B cell (primary cell): ENCODE measurements around the gene SNAPC5. TPM values are rescaled to one million over a fixed set of nuclear protein-coding genes. Genes with fewer than 3 reads are reported as not detected.

Experiments used
- ATAC-seq: fragments of 200-7000 bp; cut with Tn5 transposase; one replicate; pipeline ENCODE4 v1.10.0; 2021; ENCODE audit warnings: low read depth, mild to moderate bottlenecking, moderate number of reproducible peaks, moderate library complexity
- CTCF ChIA-PET: fragments of 350-600 bp; sonication (Branson Sonifier 250); formaldehyde crosslinking; loops from one replicate; lab custom pipeline; 2021; ENCODE audit warnings: antibody characterized with exemption, inconsistent platforms; lab: Charles Lee
- POLR2A ChIA-PET: fragments of 350-600 bp; sonication (Branson Sonifier 250); formaldehyde crosslinking; loops from one replicate; lab custom pipeline; 2021; ENCODE audit warnings: antibody characterized with exemption; lab: Charles Lee
- DNase-seq: peaks from one replicate; pipeline ENCODE4 v3.0.0; 2013
- H2AFZ ChIP-seq: 2 replicates; pipeline ENCODE4 v1.6.1; 2012; ENCODE audit warnings: mild to moderate bottlenecking, low read depth, low read length; ENCODE audit not compliant: insufficient read depth, poor library complexity, severe bottlenecking
- H3K27ac ChIP-seq, 2 donors: 1 replicate in 1 of 2; 2 replicates in 1 of 2; pipeline ENCODE4 v1.5.1; 2012 to 2013; ENCODE audit warnings: low read length in 2 of 2, mild to moderate bottlenecking in 2 of 2, moderate library complexity in 1 of 2
- H3K27me3 ChIP-seq, 4 experiments: fragments of 200-600 bp in 1 of 4; sonication (generic) in 1 of 4; replicated peaks in 1 of 4; 1 replicate in 2 of 4; 2 replicates in 2 of 4; pipeline versions ENCODE4 v1.6.1 to v1.7.0; 2013 to 2016; ENCODE audit warnings: low read length in 3 of 4, mild to moderate bottlenecking in 2 of 4, mixed read lengths in 1 of 4, moderate library complexity in 1 of 4; ENCODE audit not compliant: insufficient read depth in 4 of 4, control insufficient read depth in 3 of 4; ENCODE audit errors: control extremely low read depth in 1 of 4
- H3K36me3 ChIP-seq, 2 experiments: replicated peaks in 1 of 2; 1 replicate in 1 of 2; 2 replicates in 1 of 2; pipeline versions ENCODE4 v1.6.1 to v1.7.1; 2013; ENCODE audit warnings: low read length in 1 of 2; ENCODE audit not compliant: insufficient read depth in 2 of 2, control insufficient read depth in 1 of 2; ENCODE audit errors: control extremely low read depth in 1 of 2, extremely low read depth in 1 of 2
- H3K4me1 ChIP-seq, 2 donors: fragments of 200-600 bp in 1 of 2; sonication (generic) in 1 of 2; 1 replicate in 1 of 2; 2 replicates in 1 of 2; pipeline versions ENCODE4 v1.5.1 to v1.6.1; 2013 to 2017; ENCODE audit warnings: low read length in 2 of 2; ENCODE audit not compliant: control insufficient read depth in 2 of 2, insufficient read depth in 2 of 2
- H3K4me2 ChIP-seq: replicated peaks from 2 replicates; pipeline ENCODE3; 2012; ENCODE audit warnings: mild to moderate bottlenecking, low read depth, low read length; ENCODE audit not compliant: poor library complexity, severe bottlenecking
- H3K4me3 ChIP-seq, 5 experiments: fragments of 200-600 bp in 1 of 5; sonication (generic) in 1 of 5; 1 replicate in 3 of 5; 2 replicates in 2 of 5; pipeline versions ENCODE4 v1.5.1 to v1.7.0; 2011 to 2016; ENCODE audit warnings: low read length in 4 of 5, mild to moderate bottlenecking in 4 of 5, low read depth in 2 of 5, control low read depth in 1 of 5, moderate library complexity in 1 of 5; ENCODE audit not compliant: insufficient read depth in 1 of 5; ENCODE audit errors: control extremely low read depth in 1 of 5, extremely low read depth in 1 of 5
- H3K79me2 ChIP-seq: fragments of 200-600 bp; sonication (generic); one replicate; pipeline ENCODE4 v1.6.0; 2016; ENCODE audit warnings: low read length; ENCODE audit not compliant: control insufficient read depth, insufficient read depth
- H3K9ac ChIP-seq: fragments of 200-600 bp; sonication (generic); 2 replicates; pipeline ENCODE4 v1.6.1; 2017; ENCODE audit warnings: mild to moderate bottlenecking, low read length, moderate library complexity
- H3K9me3 ChIP-seq, 3 donors: one replicate each; pipeline versions ENCODE4 v1.6.1 to v1.7.1; 2013; ENCODE audit warnings: low read length in 2 of 3; ENCODE audit not compliant: control insufficient read depth in 2 of 3, insufficient read depth in 1 of 3; ENCODE audit errors: control extremely low read depth in 1 of 3
- H4K20me1 ChIP-seq: 2 replicates; pipeline ENCODE4 v1.6.0; 2012; ENCODE audit warnings: mild to moderate bottlenecking, low read length; ENCODE audit not compliant: insufficient read depth, control insufficient read depth, poor library complexity, severe bottlenecking
- H3K27ac Mint-ChIP-seq: one replicate; pipeline ENCODE4 v1.8.0; 2021; ENCODE audit warnings: mixed read lengths
- H3K27me3 Mint-ChIP-seq: one replicate; pipeline ENCODE4 v1.8.0; 2021; ENCODE audit warnings: mixed read lengths
- H3K4me1 Mint-ChIP-seq: one replicate; pipeline ENCODE4 v1.8.0; 2021; ENCODE audit warnings: mixed read lengths
- H3K4me3 Mint-ChIP-seq: one replicate; pipeline ENCODE4 v1.8.0; 2021; ENCODE audit warnings: mixed read lengths
- H3K9me3 Mint-ChIP-seq: one replicate; pipeline ENCODE4 v1.8.0; 2022; ENCODE audit warnings: mixed read lengths; ENCODE audit not compliant: insufficient read depth
- CTCF ChIP-seq: fragments of 200-600 bp; IDR thresholded peaks from one replicate; pipeline ENCODE4 v1.8.0; 2022; ENCODE audit warnings: antibody characterized with exemption, mild to moderate bottlenecking
- EZH2 ChIP-seq: IDR thresholded peaks from 2 replicates; pipeline ENCODE4 v1.6.1; 2012; ENCODE audit warnings: borderline replicate concordance, low read depth, mild to moderate bottlenecking, moderate library complexity, low read length; ENCODE audit not compliant: insufficient read depth, poor library complexity, severe bottlenecking
- WGBS: methylation state at CpG from one replicate; pipeline ENCODE4 v1.1.5; 2013; ENCODE audit warnings: missing lambda C conversion rate; ENCODE audit not compliant: insufficient coverage; 5-methylcytosine and 5-hydroxymethylcytosine counted together
- intact Hi-C: fragments of 100-400 bp; cut with micrococcal nuclease; formaldehyde crosslinking; loops from one replicate; pipeline ENCODE4 v1.10.0; 2022
- polyA plus RNA-seq: library from polyadenylated mRNA; depleted of rRNA; stranded (reverse); fragments of >200 nt; gene quantifications from 2 replicates; pipeline ENCODE4 v1.2.3, GENCODE V29; 2012
- total RNA-seq, 2 donors: library from RNA; stranded (reverse); fragments of 120-200 nt in 1 of 2; gene quantifications; 1 replicate in 1 of 2; 2 replicates in 1 of 2; pipeline versions ENCODE4 v1.2.3 to v1.2.4, GENCODE V29; 2013 to 2022

Gene SNAPC5
- total and polyA plus RNA-seq, 2 donors (not counting 1 experiment from before 2014, with no cell fraction given) = 21.6 to 28.5 TPM

GRCh38 chr15:66459818-66460615, 37.5 kb downstream of the SNAPC5 start:
- Mint-ChIP-seq H3K4me1 (peaks cover 15% of the 10 kb centered on the region), H3K4me3 (no peak overlapping the region), H3K27ac (no peak overlapping the region), H3K27me3 (no peaks in the 10 kb centered on the region), H3K9me3 (no peaks in the 10 kb centered on the region)
- H2AFZ ChIP-seq = no peak overlapping the region
- H3K27ac ChIP-seq = no peak overlapping the region
- peaks cover 0 to 9% of the 10 kb centered on the region in 2 experiments for H3K36me3 ChIP-seq
- no peak overlapping the region for H3K4me3 ChIP-seq
- no peaks in the 10 kb centered on the region for H3K79me2 ChIP-seq
- no peak overlapping the region for H3K9ac ChIP-seq
- intact Hi-C loops = loop anchor here (10.0 kb wide), 1 partner anchor 55 kb away; no protein-coding TSS in a partner anchor
- H3K4me2 ChIP-seq = no peak overlapping the region
- ChIA-PET POLR2A (no interaction called here), CTCF (interaction anchor here (0.6 kb wide), 1 partner anchor 10 kb away, joined by 3 read pairs; no protein-coding TSS in a partner anchor)
- DNase-seq (no peak), ATAC-seq (no peak)
- H3K4me1 ChIP-seq = no peaks in the 10 kb centered on the region
- TF ChIP-seq CTCF = no peak
- TF ChIP-seq EZH2 = no peak
- peaks cover 0 to 3% (median 0%) of the 10 kb centered on the region in 3 donors for H3K9me3 ChIP-seq
- no peaks in the 10 kb centered on the region for H4K20me1 ChIP-seq
- no peaks in the 10 kb centered on the region for H3K27me3 ChIP-seq
- 89% methylated on average over 2 of the region's 3 CpGs for WGBS

GRCh38 chr15:66456211-66456610, 41.4 kb downstream of the SNAPC5 start:
- H3K79me2 ChIP-seq = no peaks in the 10 kb centered on the region
- POLR2A ChIA-PET = no interaction called here
- no peak overlapping the region for H3K27ac Mint-ChIP-seq

More at GRCh38 chr15:66456211-66456610, 41.4 kb downstream of the SNAPC5 start:
- Histone ChIP-seq H3K27me3 (no peaks in the 10 kb centered on the region), H3K4me1 (no peaks in the 10 kb centered on the region), H3K9me3 (no peaks in the 10 kb centered on the region), H3K27ac (no peak overlapping the region), H3K4me3 (no peak overlapping the region), H3K36me3 (peaks cover 0 to 4% of the 10 kb centered on the region in 2 experiments), H3K9ac (no peak overlapping the region), H2AFZ (no peak overlapping the region), H3K4me2 (no peak overlapping the region), H4K20me1 (no peaks in the 10 kb centered on the region)
- intact Hi-C loops = loop anchor here (10.0 kb wide), 1 partner anchor 51 kb away; no protein-coding TSS in a partner anchor
- Mint-ChIP-seq H3K9me3 (no peaks in the 10 kb centered on the region), H3K27me3 (no peaks in the 10 kb centered on the region), H3K4me3 (no peak overlapping the region), H3K4me1 (peaks cover 15% of the 10 kb centered on the region)
- 90% methylated on average over 2 of the region's 3 CpGs for WGBS
- TF ChIP-seq CTCF = no peak
- CTCF ChIA-PET = no interaction called here
- ATAC-seq (no peak), DNase-seq (no peak)
